DOHH2 (cell line): ENCODE measurements around the gene MRTFA.
A peak's percentile ranks its signal among the peaks of the same experiment; 100 is the strongest.

Experiments
- H3F3A ChIP-seq: fragments of 200-600 bp; sonication (generic), shearing (Covaris generic); 2 replicates; pipeline ENCODE4 v1.6.0; 2016; ENCODE audit warnings: antibody characterized with exemption, mild to moderate bottlenecking; ENCODE audit not compliant: control insufficient read depth, insufficient read depth
- H3K27ac ChIP-seq: fragments of 200-600 bp; sonication (generic); 2 replicates; pipeline ENCODE4 v1.5.1; 2014; ENCODE audit warnings: low read depth, mild to moderate bottlenecking, low read length, moderate library complexity
- H3K27me3 ChIP-seq: fragments of 200-600 bp; sonication (generic); 2 replicates; pipeline ENCODE4 v1.6.1; 2014; ENCODE audit warnings: mild to moderate bottlenecking, low read length, mixed read lengths; ENCODE audit not compliant: control insufficient read depth
- H3K36me3 ChIP-seq: fragments of 200-600 bp; sonication (generic); 2 replicates; pipeline ENCODE4 v1.6.1; 2014; ENCODE audit warnings: mild to moderate bottlenecking, low read length, moderate library complexity, mixed read lengths; ENCODE audit not compliant: control insufficient read depth
- H3K4me1 ChIP-seq: fragments of 200-600 bp; sonication (generic); 2 replicates; pipeline ENCODE4 v1.6.1; 2014; ENCODE audit warnings: mild to moderate bottlenecking, low read length, mixed read lengths; ENCODE audit not compliant: control insufficient read depth
- H3K4me2 ChIP-seq: fragments of 200-600 bp; sonication (generic); 2 replicates; pipeline ENCODE4 v1.6.0; 2014; ENCODE audit warnings: mild to moderate bottlenecking, low read length, moderate library complexity
- H3K4me3 ChIP-seq: fragments of 200-600 bp; sonication (generic); 2 replicates; pipeline ENCODE4 v1.5.1; 2014; ENCODE audit warnings: mild to moderate bottlenecking, low read length, mixed read lengths
- H3K79me2 ChIP-seq: fragments of 200-600 bp; sonication (generic); 2 replicates; pipeline ENCODE4 v1.6.1; 2014; ENCODE audit warnings: mild to moderate bottlenecking, low read length, mixed read lengths; ENCODE audit not compliant: control insufficient read depth
- H3K9me2 ChIP-seq: fragments of 200-600 bp; sonication (generic); replicated peaks from 2 replicates; pipeline ENCODE4 v1.6.1; 2014; ENCODE audit warnings: mild to moderate bottlenecking, low read length, mixed read lengths; ENCODE audit not compliant: control insufficient read depth
- H3K9me3 ChIP-seq: fragments of 200-600 bp; sonication (generic); 2 replicates; pipeline ENCODE4 v1.6.1; 2014; ENCODE audit warnings: antibody characterized with exemption, low read length, mixed read lengths; ENCODE audit not compliant: control insufficient read depth, insufficient read depth
- H4K20me1 ChIP-seq: fragments of 200-600 bp; sonication (generic); 2 replicates; pipeline ENCODE4 v1.6.0; 2014; ENCODE audit warnings: low read depth, mild to moderate bottlenecking, antibody characterized with exemption, low read length, moderate library complexity; ENCODE audit not compliant: control insufficient read depth, insufficient read depth
- EZH2phosphoT487 ChIP-seq: fragments of 200-600 bp; sonication (generic); IDR thresholded peaks from 2 replicates; pipeline ENCODE4 v1.6.1; 2017; ENCODE audit warnings: borderline replicate concordance, mild to moderate bottlenecking, antibody characterized with exemption, low read length, moderate library complexity, mixed read lengths
- TF ChIP-seq, protein P1 (sequence below): fragments of 200-600 bp; sonication (generic); IDR thresholded peaks from one replicate; pipeline ENCODE4 v1.5.1; 2014; ENCODE audit warnings: antibody characterized with exemption, mild to moderate bottlenecking, low read depth, low read length; ENCODE audit not compliant: poor library complexity, severe bottlenecking

The MRTFA gene

DNA sequence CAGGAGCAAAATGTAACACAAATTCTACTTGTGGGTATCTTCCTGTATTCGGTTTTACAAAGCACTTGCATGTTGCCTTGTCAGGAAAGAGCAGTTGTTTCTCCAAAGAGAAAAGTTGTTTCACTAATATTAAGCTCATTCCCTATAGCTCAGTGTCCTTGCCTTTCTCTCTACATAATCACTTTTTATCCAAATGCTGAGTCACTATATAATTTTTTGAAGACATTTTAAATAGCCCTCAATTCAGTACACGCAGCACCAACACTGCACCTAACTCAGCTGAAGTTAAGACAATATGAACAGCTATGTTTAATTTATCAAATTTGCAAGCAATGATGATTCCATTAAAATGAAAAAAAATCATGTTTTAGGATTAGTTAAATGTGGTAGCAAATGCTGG is 14.5 kb upstream of the MRTFA start:
- Histone ChIP-seq H3K4me3 (no peak overlapping the region), H3K9me3 (no peaks in the 10 kb centered on the region), H3K27ac (no peak overlapping the region), H3F3A (no peaks in the 10 kb centered on the region; the same call in 1 of the 2 replicates), H3K27me3 (peaks cover 4% of the 10 kb centered on the region; the same call in 1 of the 2 replicates), H3K4me2 (no peak overlapping the region), H3K4me1 (peaks cover 16% of the 10 kb centered on the region), H3K9me2 (no peaks in the 10 kb centered on the region), H4K20me1 (no peaks in the 10 kb centered on the region), H3K36me3 (no peaks in the 10 kb centered on the region), H3K79me2 (no peaks in the 10 kb centered on the region)
- TF ChIP-seq, protein P1, sequence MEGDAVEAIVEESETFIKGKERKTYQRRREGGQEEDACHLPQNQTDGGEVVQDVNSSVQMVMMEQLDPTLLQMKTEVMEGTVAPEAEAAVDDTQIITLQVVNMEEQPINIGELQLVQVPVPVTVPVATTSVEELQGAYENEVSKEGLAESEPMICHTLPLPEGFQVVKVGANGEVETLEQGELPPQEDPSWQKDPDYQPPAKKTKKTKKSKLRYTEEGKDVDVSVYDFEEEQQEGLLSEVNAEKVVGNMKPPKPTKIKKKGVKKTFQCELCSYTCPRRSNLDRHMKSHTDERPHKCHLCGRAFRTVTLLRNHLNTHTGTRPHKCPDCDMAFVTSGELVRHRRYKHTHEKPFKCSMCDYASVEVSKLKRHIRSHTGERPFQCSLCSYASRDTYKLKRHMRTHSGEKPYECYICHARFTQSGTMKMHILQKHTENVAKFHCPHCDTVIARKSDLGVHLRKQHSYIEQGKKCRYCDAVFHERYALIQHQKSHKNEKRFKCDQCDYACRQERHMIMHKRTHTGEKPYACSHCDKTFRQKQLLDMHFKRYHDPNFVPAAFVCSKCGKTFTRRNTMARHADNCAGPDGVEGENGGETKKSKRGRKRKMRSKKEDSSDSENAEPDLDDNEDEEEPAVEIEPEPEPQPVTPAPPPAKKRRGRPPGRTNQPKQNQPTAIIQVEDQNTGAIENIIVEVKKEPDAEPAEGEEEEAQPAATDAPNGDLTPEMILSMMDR = no peak
- TF ChIP-seq EZH2phosphoT487 = no peak

- no peaks in the 10 kb centered on the region for H4K20me1 ChIP-seq
- H3K4me3 ChIP-seq = no peak overlapping the region
- H3K4me2 ChIP-seq = no peak overlapping the region
- no peaks in the 10 kb centered on the region; the same call in 1 of the 2 replicates for H3F3A ChIP-seq
- no peaks in the 10 kb centered on the region for H3K79me2 ChIP-seq
- no peaks in the 10 kb centered on the region for H3K9me2 ChIP-seq
- peaks cover 4% of the 10 kb centered on the region; the same call in 1 of the 2 replicates for H3K27me3 ChIP-seq
- H3K27ac ChIP-seq = no peak overlapping the region
- H3K9me3 ChIP-seq = no peaks in the 10 kb centered on the region
- TF ChIP-seq, protein P1 = no peak
- TF ChIP-seq EZH2phosphoT487 = no peak
- peaks cover 17% of the 10 kb centered on the region for H3K4me1 ChIP-seq
- no peaks in the 10 kb centered on the region for H3K36me3 ChIP-seq
Observed at GRCh38 chr22:40648386-40648785, 11.9 kb upstream of the MRTFA start.

GRCh38 chr22:40645579-40646197 is 9.2 kb upstream of the MRTFA start:
- no peak overlapping the region for H3K4me3 ChIP-seq
- H3K36me3 ChIP-seq = no peaks in the 10 kb centered on the region
- H3K4me1 ChIP-seq = peaks cover 17% of the 10 kb centered on the region
- no peaks in the 10 kb centered on the region for H3K27me3 ChIP-seq
- H3K4me2 ChIP-seq = peak overlapping the region; percentile 55
- no peak overlapping the region for H3K27ac ChIP-seq
- H3K79me2 ChIP-seq = no peaks in the 10 kb centered on the region
- H3K9me3 ChIP-seq = no peaks in the 10 kb centered on the region
- no peaks in the 10 kb centered on the region; the same call in 1 of the 2 replicates for H3F3A ChIP-seq
- no peaks in the 10 kb centered on the region for H4K20me1 ChIP-seq
- TF ChIP-seq, protein P1 = no peak
- no peak for TF ChIP-seq EZH2phosphoT487
- H3K9me2 ChIP-seq = no peaks in the 10 kb centered on the region
